Esophagus muscularis mucosa (tissue), 4 donors: ENCODE results near the gene CACNA2D3. TPM values are rescaled to one million over a fixed set of nuclear protein-coding genes. Genes with fewer than 3 reads are reported as not detected.

Experiments used
- DNase-seq: peaks from one replicate; pipeline ENCODE4 v3.0.0-alpha.2; 2017; ENCODE audit errors: extremely low spot score
- H3K27ac ChIP-seq, 4 donors: fragments of 200-600 bp; sonication (generic); replicated peaks in 1 of 4; 1 replicate in 3 of 4; 2 replicates in 1 of 4; pipeline ENCODE4 v1.5.1; 2016 to 2019; ENCODE audit warnings: mild to moderate bottlenecking in 1 of 4
- H3K27me3 ChIP-seq, 4 donors: fragments of 200-600 bp; sonication (generic); one replicate each; pipeline versions ENCODE4 v1.5.1 to v1.6.0; 2016 to 2019
- H3K36me3 ChIP-seq, 4 donors: fragments of 200-600 bp; sonication (generic); one replicate each; pipeline ENCODE4 v1.5.1; 2016 to 2019
- H3K4me1 ChIP-seq, 4 donors: fragments of 200-600 bp; sonication (generic); one replicate each; pipeline ENCODE4 v1.5.1; 2016 to 2019
- H3K4me3 ChIP-seq, 4 donors: fragments of 200-600 bp; sonication (generic); 1 replicate in 2 of 4; 2 replicates in 2 of 4; pipeline ENCODE4 v1.5.1; 2016 to 2019; ENCODE audit warnings: mild to moderate bottlenecking in 4 of 4, moderate library complexity in 1 of 4
- H3K9me3 ChIP-seq, 4 donors: fragments of 200-600 bp; sonication (generic); 1 replicate in 3 of 4; 2 replicates in 1 of 4; pipeline ENCODE4 v1.5.1; 2016 to 2019
- EP300 ChIP-seq: sonication (generic); formaldehyde crosslinking; IDR thresholded peaks from one replicate; pipeline ENCODE4 v1.6.1; 2017; ENCODE audit warnings: antibody characterized with exemption
- POLR2A ChIP-seq: fragments of 450-650 bp; IDR thresholded peaks from one replicate; pipeline ENCODE4 v1.6.1; 2017; ENCODE audit warnings: antibody characterized with exemption, moderate library complexity, mild to moderate bottlenecking, low read depth
- POLR2AphosphoS5 ChIP-seq, 2 donors: sonication (generic); formaldehyde crosslinking; IDR thresholded peaks; one replicate each; pipeline ENCODE4 v1.6.1; 2017; ENCODE audit warnings: antibody characterized with exemption in 2 of 2
- WGBS: methylation state at CpG from one replicate; pipeline ENCODE4 v1.1.5; 2018; 5-methylcytosine and 5-hydroxymethylcytosine counted together
- intact Hi-C: fragments of 100-400 bp; cut with DNase I; formaldehyde crosslinking; loops from one replicate; pipeline ENCODE4 v1.15.1; 2023
- total RNA-seq, 4 donors: library from RNA; depleted of rRNA; stranded (reverse); fragments of >200 nt; gene quantifications; one replicate each; pipeline versions ENCODE4 v1.1.0 to v1.2.1, GENCODE V29; 2016
- TF ChIP-seq, protein P1 (sequence below), 3 experiments: fragments of 200-600 bp in 2 of 3; fragments of 450-650 bp in 1 of 3; sonication (generic) in 2 of 3; IDR thresholded peaks; one replicate each; pipeline ENCODE4 v1.5.1; 2017 to 2019; ENCODE audit warnings: antibody characterized with exemption in 3 of 3, mild to moderate bottlenecking in 2 of 3, moderate library complexity in 1 of 3

CACNA2D3 gene
- total RNA-seq, 4 donors from 2014 or later: 2.5 to 6.3 (median 3.9) TPM

DNA sequence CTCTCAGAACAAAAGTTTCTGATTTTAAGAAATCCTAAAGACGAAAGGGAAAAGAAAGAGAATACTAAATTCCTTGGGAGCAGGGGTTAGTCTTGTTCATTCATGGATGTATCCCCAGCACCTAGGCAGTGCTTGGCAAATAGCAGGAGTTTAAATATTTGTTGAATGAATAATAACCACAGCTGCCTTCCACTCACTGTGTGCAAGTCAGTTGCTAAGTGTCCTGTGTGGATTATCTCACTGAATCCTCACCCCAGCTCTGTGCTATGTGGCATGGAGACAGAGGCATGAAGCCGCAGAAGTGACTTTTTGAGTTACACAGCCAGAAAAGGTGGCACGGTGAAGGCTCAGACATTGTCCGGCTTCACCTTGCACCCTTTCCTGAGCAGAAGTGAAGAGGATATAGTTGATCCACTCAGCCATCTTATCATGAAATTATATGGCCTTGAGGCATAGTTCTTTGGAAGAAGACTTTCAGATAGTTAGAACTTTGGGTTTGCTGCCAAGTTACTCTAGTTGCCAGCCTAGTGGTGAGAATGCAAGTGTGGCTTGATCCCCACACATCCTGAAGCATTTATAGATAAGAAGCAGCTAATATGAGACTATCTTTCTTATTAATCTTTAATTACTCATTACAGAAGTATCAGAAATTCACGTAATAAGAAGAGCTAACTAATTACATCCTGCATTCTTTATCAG lies 450.0 kb downstream of the CACNA2D3 start:
- WGBS: 92% methylated on average over 5 of the region's 5 CpGs
- intact Hi-C loops: no loop called here

DNA sequence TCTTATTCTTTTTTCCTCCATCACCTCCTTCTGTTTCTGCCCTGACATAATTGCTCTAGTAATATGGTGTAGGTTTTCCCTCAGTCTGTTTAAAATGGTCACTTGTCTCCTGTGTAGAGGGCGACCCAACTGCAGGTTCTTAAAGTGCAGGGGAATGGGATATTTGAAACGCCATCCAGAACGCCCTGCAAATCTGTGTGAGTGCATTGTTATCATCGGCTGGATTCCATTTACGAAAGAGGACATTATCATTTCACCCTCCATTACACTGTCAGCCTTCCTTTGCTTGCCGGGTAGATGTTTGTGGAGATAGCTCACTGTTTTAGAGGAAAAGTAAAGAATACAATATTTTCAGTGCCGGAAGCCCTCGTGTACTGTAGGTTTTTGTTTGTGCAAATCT lies 451.5 kb downstream of the CACNA2D3 start:
- TF ChIP-seq, protein P1, sequence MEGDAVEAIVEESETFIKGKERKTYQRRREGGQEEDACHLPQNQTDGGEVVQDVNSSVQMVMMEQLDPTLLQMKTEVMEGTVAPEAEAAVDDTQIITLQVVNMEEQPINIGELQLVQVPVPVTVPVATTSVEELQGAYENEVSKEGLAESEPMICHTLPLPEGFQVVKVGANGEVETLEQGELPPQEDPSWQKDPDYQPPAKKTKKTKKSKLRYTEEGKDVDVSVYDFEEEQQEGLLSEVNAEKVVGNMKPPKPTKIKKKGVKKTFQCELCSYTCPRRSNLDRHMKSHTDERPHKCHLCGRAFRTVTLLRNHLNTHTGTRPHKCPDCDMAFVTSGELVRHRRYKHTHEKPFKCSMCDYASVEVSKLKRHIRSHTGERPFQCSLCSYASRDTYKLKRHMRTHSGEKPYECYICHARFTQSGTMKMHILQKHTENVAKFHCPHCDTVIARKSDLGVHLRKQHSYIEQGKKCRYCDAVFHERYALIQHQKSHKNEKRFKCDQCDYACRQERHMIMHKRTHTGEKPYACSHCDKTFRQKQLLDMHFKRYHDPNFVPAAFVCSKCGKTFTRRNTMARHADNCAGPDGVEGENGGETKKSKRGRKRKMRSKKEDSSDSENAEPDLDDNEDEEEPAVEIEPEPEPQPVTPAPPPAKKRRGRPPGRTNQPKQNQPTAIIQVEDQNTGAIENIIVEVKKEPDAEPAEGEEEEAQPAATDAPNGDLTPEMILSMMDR (IDR thresholded peaks at IDR 0.05): no peak
- TF ChIP-seq POLR2AphosphoS5 (IDR thresholded peaks at IDR 0.05) (no peak), EP300 (no peak), POLR2A (no peak)

More for the DNA sequence above, 450.0 kb downstream of the CACNA2D3 start:
- Histone ChIP-seq H3K27ac (no peak overlapping the region), H3K4me3 (no peak overlapping the region), H3K4me1 (no peaks in the 10 kb centered on the region), H3K36me3 (no peaks in the 10 kb centered on the region), H3K9me3 (no peaks in the 10 kb centered on the region), H3K27me3 (no peaks in the 10 kb centered on the region)
- TF ChIP-seq POLR2A: no peak
- no peak for TF ChIP-seq EP300
- no peak for TF ChIP-seq POLR2AphosphoS5 (IDR thresholded peaks at IDR 0.05)
- TF ChIP-seq, protein P1 (IDR thresholded peaks at IDR 0.05): no peak
- DNase-seq: peak; percentile 17

DNA sequence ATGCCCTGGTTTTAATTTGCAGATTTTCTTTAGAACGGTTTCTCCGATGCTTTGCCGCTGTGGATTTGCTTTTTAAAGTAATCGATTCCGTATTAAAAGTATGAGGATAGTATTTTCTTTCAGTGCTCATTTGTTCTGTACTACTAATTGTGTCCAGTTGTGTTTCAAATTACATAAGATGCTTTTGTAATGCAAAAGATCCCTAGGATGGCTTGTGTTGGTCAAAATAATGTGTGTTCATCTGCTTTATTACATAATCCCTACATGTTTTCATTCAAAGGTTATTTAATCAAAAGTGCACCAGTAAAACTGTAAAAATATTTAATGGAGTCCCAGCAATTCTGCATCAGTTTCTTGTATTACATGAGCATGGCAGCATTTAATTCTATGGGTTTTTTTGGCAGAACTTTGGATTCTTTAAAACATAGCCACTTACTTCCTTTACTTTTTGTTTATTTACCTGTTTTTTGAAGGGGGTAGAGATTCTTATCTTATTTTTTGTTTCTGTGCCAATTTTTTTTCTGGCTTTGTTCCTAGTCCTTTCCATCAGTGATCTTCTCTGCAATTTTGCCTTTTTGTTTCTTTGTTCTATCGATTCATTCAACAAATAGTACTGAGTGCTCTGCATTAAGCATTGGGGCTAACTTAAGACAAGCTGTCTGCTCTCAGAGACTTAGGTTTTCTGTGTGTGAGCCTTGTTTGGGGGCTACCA lies 452.7 kb downstream of the CACNA2D3 start:
- Histone ChIP-seq H3K4me1 (no peaks in the 10 kb centered on the region), H3K27ac (no peak overlapping the region), H3K9me3 (no peaks in the 10 kb centered on the region), H3K4me3 (no peak overlapping the region), H3K36me3 (no peaks in the 10 kb centered on the region), H3K27me3 (no peaks in the 10 kb centered on the region)
- 92% methylated on average over 6 of the region's 6 CpGs for WGBS
- TF ChIP-seq, protein P1 (IDR thresholded peaks at IDR 0.05): no peak
- no peak for TF ChIP-seq POLR2AphosphoS5 (IDR thresholded peaks at IDR 0.05)
- no peak for DNase-seq
- intact Hi-C loops: no loop called here

More for the DNA sequence above, 451.5 kb downstream of the CACNA2D3 start:
- Histone ChIP-seq H3K27me3 (no peaks in the 10 kb centered on the region), H3K4me3 (no peak overlapping the region), H3K9me3 (no peaks in the 10 kb centered on the region), H3K36me3 (no peaks in the 10 kb centered on the region), H3K4me1 (no peaks in the 10 kb centered on the region), H3K27ac (no peak overlapping the region)
- 45% methylated on average over 8 of the region's 8 CpGs for WGBS
- intact Hi-C loops: no loop called here
- peak; percentile 39 for DNase-seq

DNA sequence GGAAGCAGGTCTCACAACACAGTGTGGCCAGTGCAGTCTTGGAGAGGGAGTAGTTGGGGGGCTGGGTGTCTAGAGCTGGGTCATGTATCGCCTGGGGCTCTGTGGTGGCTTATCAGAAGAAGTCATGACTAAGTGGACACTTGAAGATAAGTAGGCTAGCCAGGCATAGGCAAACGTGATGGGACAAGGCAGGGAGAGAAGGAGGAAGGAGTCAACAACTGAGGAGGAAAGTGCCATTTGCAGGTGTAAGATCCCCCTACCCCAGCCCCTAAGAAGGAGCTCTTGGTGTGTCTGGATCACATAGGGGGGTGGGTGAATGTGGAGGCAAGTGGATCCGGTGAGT lies 453.2 kb downstream of the CACNA2D3 start:
- no peaks in the 10 kb centered on the region for H3K27me3 ChIP-seq
- TF ChIP-seq EP300: no peak
- TF ChIP-seq POLR2AphosphoS5 (IDR thresholded peaks at IDR 0.05): no peak
- TF ChIP-seq, protein P1 (IDR thresholded peaks at IDR 0.05): no peak
- TF ChIP-seq POLR2A: no peak
- H3K27ac ChIP-seq: no peak overlapping the region
- DNase-seq: peak; percentile 82
- intact Hi-C loops: no loop called here
- H3K4me3 ChIP-seq: no peak overlapping the region
- H3K36me3 ChIP-seq: no peaks in the 10 kb centered on the region
- H3K9me3 ChIP-seq: no peaks in the 10 kb centered on the region
- WGBS: 71% methylated on average over 3 of the region's 3 CpGs
- H3K4me1 ChIP-seq: no peaks in the 10 kb centered on the region
